GM21786 (cell line): Measurements from ENCODE around the gene ASXL2.
"Not testable (repeated sequence)": the region's sequence is repeated elsewhere in the genome, so short reads cannot be mapped to it uniquely, and the experiment has no call there.

Experiments
- ATAC-seq: cut with Tn5 transposase; IDR thresholded peaks from one replicate; pipeline ENCODE4 v1.9.1; 2021; ENCODE audit not compliant: unreplicated experiment

Gene ASXL2

DNA sequence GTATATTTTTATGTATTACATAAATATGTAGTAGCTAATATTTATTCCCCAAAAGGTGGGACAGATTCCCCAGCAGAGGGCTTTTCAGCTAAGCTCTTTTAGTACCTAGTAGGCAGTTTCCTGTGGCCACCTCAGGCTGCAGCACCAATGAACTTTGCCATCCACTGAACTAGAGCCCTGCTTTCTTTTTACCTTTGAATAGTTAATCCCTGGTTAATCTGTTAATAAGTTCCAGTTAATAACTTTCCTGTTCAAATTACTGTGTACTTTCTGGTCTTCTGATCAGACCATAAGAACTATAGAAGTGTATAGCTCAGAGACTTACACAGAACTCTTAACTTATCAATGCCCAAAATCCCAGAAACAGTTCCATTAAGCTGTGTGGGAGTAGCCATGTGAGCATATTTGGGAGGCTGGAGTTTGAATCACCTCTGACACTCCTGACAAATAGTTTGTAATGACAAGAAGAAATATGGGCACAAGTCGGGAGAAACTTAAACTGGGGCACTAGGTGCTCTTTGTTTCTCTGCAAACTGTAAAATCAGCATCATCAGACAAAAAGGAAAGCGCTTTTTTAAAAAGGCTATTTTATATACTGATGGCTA, 40.0 kb downstream of the ASXL2 start:
- ATAC-seq = no peak

DNA sequence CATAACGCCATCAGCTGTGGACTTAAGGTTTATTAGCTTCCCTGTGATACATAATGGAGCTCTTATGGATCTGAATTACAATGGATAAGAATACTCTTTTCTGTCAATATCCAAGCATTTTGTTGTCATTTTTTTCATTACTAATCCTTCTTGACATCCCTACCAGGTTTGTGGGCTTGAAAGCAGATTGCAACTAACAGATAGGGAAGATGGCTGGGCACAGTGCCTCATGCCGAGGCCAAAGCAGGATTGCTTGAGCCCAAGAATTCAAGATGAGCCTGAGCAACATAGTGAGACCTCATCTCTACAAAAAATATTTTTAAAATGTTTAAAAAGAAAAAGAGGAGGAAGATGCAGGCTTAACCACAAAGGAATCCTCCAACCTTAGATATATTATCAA, 42.4 kb downstream of the ASXL2 start:
- ATAC-seq = no peak

GRCh38 chr2:25833566-25833965, 44.7 kb downstream of the ASXL2 start:
- no peak for ATAC-seq

DNA sequence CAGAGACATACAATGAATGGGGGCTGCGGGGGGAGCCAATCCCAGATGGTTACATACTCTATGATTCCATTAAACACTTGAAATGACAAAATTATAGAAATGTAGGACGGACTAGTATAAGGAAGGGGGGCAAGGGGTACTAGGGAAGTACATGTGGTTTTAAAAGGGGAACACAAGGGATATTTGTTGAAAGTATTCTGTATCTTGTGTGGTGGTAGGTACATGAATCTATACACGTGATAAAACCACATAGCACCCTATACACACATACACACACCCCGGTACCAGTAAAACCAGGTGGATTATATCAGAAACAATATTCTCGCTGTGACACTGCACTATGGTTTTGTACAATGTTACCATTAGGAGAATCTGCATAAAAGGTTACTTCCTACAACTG, 45.4 kb downstream of the ASXL2 start:
- no peak for ATAC-seq

GRCh38 chr2:25831746-25832449, 46.4 kb downstream of the ASXL2 start:
- ATAC-seq = no peak

DNA sequence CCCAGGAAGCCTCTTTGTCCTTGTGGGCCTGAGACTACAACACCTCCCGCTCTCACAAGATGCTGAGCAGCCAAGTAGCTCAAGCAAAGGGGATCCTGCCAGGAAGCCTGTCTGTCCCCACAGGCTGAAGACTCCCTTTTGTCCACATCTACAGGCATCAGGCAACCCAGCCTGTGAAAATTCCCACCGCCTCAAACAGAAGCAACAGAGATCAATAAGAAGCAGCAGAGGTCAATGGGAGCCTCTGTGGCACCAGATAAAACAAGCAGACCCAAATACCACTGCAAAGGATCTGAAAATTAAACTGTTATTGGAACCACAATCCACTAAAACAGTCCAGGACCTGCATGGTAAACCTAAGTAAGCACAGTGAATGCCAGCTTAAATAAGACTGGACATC, 48.5 kb downstream of the ASXL2 start:
- no peak for ATAC-seq

DNA sequence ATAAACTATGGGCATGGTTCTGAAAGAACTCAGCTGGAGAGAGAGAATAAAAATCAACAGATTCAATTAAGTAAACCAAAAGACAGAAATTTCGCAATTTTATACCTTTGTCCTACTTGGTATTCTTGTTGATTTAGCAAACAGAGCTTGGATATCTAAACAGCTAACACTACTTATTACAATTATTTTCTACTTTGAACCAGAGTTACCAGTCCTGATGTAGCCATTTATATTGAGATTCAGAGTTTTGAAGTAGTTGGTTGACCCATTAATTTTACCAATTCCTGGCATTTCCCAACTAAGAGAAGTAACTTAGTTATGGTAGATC, 48.9 kb downstream of the ASXL2 start:
- no peak for ATAC-seq

GRCh38 chr2:25828532-25829376, 49.5 kb downstream of the ASXL2 start:
- ATAC-seq = not testable (repeated sequence)

DNA sequence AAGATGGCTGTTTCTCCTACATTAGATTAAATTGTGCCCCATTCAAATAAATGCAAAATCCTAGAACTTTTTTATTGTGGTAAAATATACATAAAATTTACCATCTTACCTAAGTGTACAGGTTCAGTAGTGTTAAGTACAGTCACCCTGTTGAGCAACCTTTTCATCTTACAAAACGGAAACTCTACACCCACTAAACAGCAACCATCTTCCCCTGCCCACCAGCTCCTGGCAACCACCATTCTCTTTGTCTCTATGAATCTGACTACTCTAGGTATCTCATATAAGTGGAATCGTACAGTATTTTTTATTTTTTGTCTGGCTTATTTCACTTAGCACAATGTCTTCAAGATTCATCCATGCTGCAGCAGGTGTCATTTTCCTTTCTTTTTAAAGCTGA, 53.0 kb downstream of the ASXL2 start:
- no peak for ATAC-seq

- no peak for ATAC-seq
These were observed 53.6 kb downstream of the ASXL2 start for GRCh38 chr2:25824718-25825117.

GRCh38 chr2:25824216-25824615, 54.1 kb downstream of the ASXL2 start:
- no peak for ATAC-seq

DNA sequence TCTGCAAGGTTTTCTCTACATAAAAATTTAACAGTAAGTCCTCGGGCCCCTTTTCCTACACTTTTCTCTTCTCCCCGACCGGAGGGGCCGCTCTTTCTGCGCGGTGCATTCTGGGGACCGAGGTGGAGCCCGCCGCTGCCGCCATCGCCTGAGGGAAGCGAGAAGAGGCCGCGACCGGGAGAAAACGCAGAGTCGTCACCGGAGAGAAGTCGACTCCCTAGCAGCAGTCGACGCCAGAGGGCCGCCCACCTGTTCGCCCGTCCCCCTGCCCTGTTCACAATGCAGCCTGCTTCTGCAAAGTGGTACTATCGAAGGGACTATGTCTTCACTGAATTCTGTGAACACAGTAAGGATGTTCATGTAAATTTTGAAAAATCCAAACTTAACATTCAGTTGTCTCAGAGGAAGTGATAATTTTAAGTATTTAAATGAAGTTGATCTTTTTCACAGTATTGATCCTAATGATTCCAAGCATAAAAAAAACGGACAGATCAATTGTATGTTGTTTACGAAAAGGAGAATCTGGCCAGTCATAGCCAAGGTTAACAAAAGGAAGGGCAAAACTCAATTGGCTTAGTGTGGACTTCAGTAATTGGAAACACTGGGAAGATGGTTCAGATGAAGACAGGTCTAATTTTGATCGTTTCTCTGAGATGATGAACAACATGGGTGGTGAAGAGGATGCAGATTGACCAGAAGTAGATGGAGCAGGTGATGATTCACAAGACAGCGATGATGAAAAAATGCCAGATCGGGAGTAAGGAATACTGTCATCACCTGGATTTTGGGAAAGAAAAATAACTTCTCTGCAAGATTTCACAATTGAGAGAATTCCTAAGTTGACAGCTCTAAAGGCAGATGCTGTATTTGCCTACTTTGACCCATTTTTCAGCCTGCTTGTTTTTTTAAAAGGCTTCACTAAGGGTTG, 55.8 kb downstream of the ASXL2 start:
- ATAC-seq = no peak

DNA sequence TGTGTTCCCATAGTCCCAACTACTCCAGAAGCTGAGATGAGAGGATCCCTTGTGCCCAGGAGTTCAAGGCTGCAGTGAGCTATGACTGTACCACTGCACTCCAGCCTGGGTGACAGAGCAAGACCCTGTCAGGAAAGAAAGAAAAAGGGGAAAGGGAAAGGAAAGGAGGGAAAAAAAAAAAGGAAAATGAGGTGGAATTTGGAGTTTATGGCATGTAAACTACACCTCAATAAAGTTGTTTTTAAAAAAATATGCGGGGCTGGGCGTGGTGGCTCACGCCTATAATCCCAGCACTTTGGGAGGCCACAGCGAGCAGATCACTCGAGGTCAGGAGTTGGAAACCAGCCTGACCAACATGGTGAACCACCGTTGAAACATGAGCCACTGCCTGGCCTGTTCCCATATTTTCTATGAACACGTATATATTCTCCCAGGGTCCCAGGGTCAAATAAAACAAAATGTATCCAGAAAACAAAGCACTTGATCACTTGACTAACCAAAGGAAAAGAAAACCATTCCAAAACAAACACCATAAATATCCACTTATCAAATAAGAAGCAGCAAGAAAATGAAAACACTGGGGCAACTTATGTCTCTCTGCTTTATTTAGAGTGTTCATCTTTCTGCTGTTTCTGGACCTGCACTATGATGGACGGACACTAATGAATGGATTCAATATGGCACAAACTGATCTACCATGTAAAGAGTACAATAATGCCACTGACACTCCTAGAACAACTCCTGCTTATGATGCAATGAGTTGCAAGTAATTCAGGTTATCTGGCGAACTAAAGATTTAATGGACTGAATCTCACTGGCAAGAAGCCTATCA, 56.8 kb downstream of the ASXL2 start:
- no peak for ATAC-seq

DNA sequence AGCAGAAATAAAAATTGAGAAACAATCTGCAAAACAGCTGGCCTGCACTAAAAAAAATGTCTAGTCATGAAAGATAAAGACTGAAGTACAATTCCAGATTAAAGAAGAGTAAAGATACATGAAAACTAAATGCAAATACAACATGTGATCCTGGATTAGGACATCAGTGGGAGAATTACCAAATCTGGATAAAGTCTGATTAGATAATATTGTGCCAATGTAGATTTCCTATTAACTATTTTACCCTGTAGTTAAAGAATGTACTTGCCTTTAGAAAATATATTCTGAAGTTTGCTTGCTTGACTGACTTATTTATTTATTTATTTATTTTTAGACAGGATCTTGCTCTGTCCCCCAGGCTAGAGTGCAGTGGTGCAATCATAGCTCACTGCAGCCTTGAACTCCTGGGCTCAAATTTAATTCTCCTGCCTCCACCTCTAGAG, 58.7 kb downstream of the ASXL2 start:
- ATAC-seq = no peak

GRCh38 chr2:25817630-25818029, 60.7 kb downstream of the ASXL2 start:
- ATAC-seq = peak; percentile 80

DNA sequence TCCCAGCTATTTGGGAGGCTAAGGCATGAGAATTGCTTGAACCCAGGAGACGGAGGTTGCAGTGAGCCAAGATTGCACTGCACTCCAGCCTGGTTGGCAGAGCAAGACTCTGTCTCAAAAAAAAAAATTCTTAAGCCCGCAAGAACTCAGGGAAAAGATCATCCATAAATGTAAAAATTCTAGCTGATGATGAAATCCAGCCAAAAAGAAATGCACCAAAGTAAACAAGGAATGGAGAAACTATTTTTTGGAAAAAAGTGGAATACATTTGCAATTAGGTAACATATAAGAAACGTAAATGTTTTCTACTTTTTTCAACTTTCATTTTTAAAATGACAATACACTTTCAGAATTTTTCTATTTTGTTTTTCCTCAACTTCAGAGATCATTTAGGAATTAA, 61.3 kb downstream of the ASXL2 start:
- ATAC-seq = no peak

- no peak for ATAC-seq
These were observed 62.0 kb downstream of the ASXL2 start for GRCh38 chr2:25816249-25816648.

DNA sequence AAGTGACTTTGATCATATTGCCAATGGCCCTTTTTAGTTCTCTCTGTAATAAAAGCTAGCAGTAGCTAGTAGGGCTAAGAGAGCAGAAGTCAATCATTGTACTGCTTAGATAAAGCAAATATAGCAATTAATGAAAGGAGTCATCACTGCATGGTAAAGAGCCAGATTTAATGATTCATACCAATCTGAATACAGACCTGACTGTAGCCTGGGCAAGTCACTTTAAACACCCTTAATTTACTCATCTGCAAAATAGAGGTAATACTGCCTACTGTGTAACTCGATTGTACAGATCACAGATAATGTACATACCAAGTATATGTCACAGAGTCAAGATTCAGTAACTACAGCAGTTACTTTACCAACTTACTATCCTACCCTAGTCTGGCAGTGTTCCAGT, 63.6 kb downstream of the ASXL2 start:
- ATAC-seq = no peak

GRCh38 chr2:25810428-25810827, 67.9 kb downstream of the ASXL2 start:
- ATAC-seq = no peak

DNA sequence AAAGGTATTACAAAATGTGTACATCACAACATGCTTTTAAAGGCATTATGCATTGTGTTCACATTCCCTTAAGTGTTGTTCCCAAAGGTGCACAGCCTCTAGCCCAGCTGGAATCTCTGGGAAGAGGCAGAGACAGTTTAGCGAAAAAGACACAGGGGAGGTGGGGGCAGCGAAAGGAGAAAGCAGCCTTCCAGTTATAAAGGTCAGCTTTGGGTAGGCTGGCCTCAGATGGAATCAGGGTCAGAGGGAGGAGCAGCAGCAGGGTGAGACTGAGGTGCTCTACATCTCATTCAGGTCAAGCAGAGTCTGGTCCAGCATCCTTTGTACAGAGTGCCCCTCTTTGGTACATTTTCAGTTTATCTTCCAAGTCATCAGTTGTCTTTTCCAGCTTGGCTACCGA, 68.6 kb downstream of the ASXL2 start:
- no peak for ATAC-seq
